Ascending aorta (tissue), 2 donors: ENCODE results near the gene LCE5A. TPM values are rescaled to one million over a fixed set of nuclear protein-coding genes. Genes with fewer than 3 reads are reported as not detected.

Experiments used
- DNase-seq, 2 donors: peaks; one replicate each; pipeline ENCODE4 v3.0.0-alpha.2; 2019; ENCODE audit warnings: low spot score in 2 of 2
- H3K27ac ChIP-seq, 2 donors: fragments of 200-600 bp; sonication (generic); one replicate each; pipeline ENCODE4 v1.5.1; 2016 to 2017; ENCODE audit warnings: mild to moderate bottlenecking in 1 of 2
- H3K27me3 ChIP-seq: fragments of 200-600 bp; sonication (generic); one replicate; pipeline ENCODE4 v1.5.1; 2017
- H3K36me3 ChIP-seq, 2 donors: fragments of 200-600 bp; sonication (generic); one replicate each; pipeline ENCODE4 v1.5.1; 2016
- H3K4me1 ChIP-seq, 2 donors: fragments of 200-600 bp; sonication (generic); one replicate each; pipeline ENCODE4 v1.5.1; 2016 to 2017; ENCODE audit warnings: mild to moderate bottlenecking in 1 of 2
- H3K4me3 ChIP-seq, 2 donors: fragments of 200-600 bp; sonication (generic); one replicate each; pipeline ENCODE4 v1.5.1; 2016 to 2017; ENCODE audit warnings: mild to moderate bottlenecking in 1 of 2
- H3K9me3 ChIP-seq, 2 donors: fragments of 200-600 bp; sonication (generic); one replicate each; pipeline ENCODE4 v1.5.1; 2016
- CTCF ChIP-seq, 3 experiments: fragments of 200-600 bp in 2 of 3; fragments of 450-650 bp in 1 of 3; sonication (generic) in 2 of 3; IDR thresholded peaks; one replicate each; pipeline ENCODE4 v1.5.1; 2016 to 2019; ENCODE audit warnings: antibody characterized with exemption in 3 of 3, mild to moderate bottlenecking in 1 of 3, moderate library complexity in 1 of 3
- intact Hi-C: fragments of 100-400 bp; cut with DNase I; formaldehyde crosslinking; loops from one replicate; pipeline ENCODE4 v1.15.1; 2023
- total RNA-seq: library from RNA; depleted of rRNA; stranded (reverse); fragments of >200 nt; gene quantifications from one replicate; pipeline ENCODE4 v1.1.0, GENCODE V29; 2016

The LCE5A gene
- total RNA-seq, 1 donor from 2014 or later = not detected

- no peaks in the 10 kb centered on the region for H3K36me3 ChIP-seq
- H3K9me3 ChIP-seq = no peaks in the 10 kb centered on the region
- no peak for TF ChIP-seq CTCF (IDR thresholded peaks at IDR 0.05)
- no peak for DNase-seq
- H3K27me3 ChIP-seq = no peaks in the 10 kb centered on the region
- no peak overlapping the region for H3K27ac ChIP-seq
- H3K4me1 ChIP-seq = no peaks in the 10 kb centered on the region
- intact Hi-C loops = no loop called here
- no peak overlapping the region for H3K4me3 ChIP-seq
Measured at GRCh38 chr1:152506899-152507498, 3.6 kb upstream of the LCE5A start.

GRCh38 chr1:152511596-152511995 is 993 bp downstream of the LCE5A start:
- intact Hi-C loops = no loop called here
- H3K36me3 ChIP-seq = no peaks in the 10 kb centered on the region
- H3K9me3 ChIP-seq = no peaks in the 10 kb centered on the region
- DNase-seq = no peak
- no peaks in the 10 kb centered on the region for H3K27me3 ChIP-seq
- no peak overlapping the region for H3K27ac ChIP-seq
- TF ChIP-seq CTCF (IDR thresholded peaks at IDR 0.05) = no peak
- peaks cover 0 to 4% of the 10 kb centered on the region in 2 donors for H3K4me1 ChIP-seq
- no peak overlapping the region for H3K4me3 ChIP-seq

- H3K36me3 ChIP-seq = no peaks in the 10 kb centered on the region
- TF ChIP-seq CTCF (IDR thresholded peaks at IDR 0.05) = no peak
- peaks cover 0 to 4% of the 10 kb centered on the region in 2 donors for H3K4me1 ChIP-seq
- no peaks in the 10 kb centered on the region for H3K27me3 ChIP-seq
- no peak for DNase-seq
- H3K4me3 ChIP-seq = no peak overlapping the region
- intact Hi-C loops = no loop called here
- no peaks in the 10 kb centered on the region for H3K9me3 ChIP-seq
- H3K27ac ChIP-seq = no peak overlapping the region
Measured at GRCh38 chr1:152513081-152513480, 2.5 kb downstream of the LCE5A start.

GRCh38 chr1:152514715-152515433 is 4.3 kb downstream of the LCE5A start:
- no peak for DNase-seq
- Histone ChIP-seq H3K27ac (no peak overlapping the region), H3K9me3 (no peaks in the 10 kb centered on the region), H3K27me3 (no peaks in the 10 kb centered on the region), H3K36me3 (no peaks in the 10 kb centered on the region), H3K4me3 (peak overlapping the region in 1 of 2 donors; percentile 45), H3K4me1 (peaks cover 0 to 4% of the 10 kb centered on the region in 2 donors)
- intact Hi-C loops = no loop called here
- no peak for TF ChIP-seq CTCF (IDR thresholded peaks at IDR 0.05)

GRCh38 chr1:152515434-152515783 is 4.8 kb downstream of the LCE5A start:
- Histone ChIP-seq H3K36me3 (no peaks in the 10 kb centered on the region), H3K27me3 (no peaks in the 10 kb centered on the region), H3K4me3 (peak overlapping the region; percentile 10 to 45), H3K4me1 (peaks cover 0 to 4% of the 10 kb centered on the region in 2 donors), H3K9me3 (no peaks in the 10 kb centered on the region), H3K27ac (no peak overlapping the region)
- no peak for TF ChIP-seq CTCF (IDR thresholded peaks at IDR 0.05)
- intact Hi-C loops = no loop called here
- DNase-seq = no peak
